Ovary (tissue), 9 donors: ENCODE data around the gene LRMDA. TPM values are rescaled to one million over a fixed set of nuclear protein-coding genes. Genes with fewer than 3 reads are reported as not detected.

Experiments used
- DNase-seq, 5 donors: peaks; one replicate each; pipeline ENCODE4 v3.0.0-alpha.2; 2019 to 2020
- H3K27ac ChIP-seq, 2 donors: fragments of 200-600 bp; one replicate each; pipeline versions ENCODE4 v1.5.1 to v1.8.0; 2019 to 2022
- H3K27me3 ChIP-seq: fragments of 200-600 bp; one replicate; pipeline ENCODE4 v1.8.0; 2022
- H3K36me3 ChIP-seq: fragments of 200-600 bp; sonication (generic); one replicate; pipeline ENCODE4 v1.5.1; 2019
- H3K4me1 ChIP-seq: one replicate; pipeline ENCODE4 v1.8.1; 2013; ENCODE audit warnings: mild to moderate bottlenecking, moderate library complexity; ENCODE audit not compliant: insufficient read depth
- H3K4me3 ChIP-seq: fragments of 200-600 bp; sonication (generic); one replicate; pipeline ENCODE4 v1.5.1; 2017
- H3K9me3 ChIP-seq, 2 donors: fragments of 200-600 bp in 1 of 2; sonication (generic) in 1 of 2; one replicate each; pipeline versions ENCODE4 v1.5.1 to v1.8.1; 2013 to 2019; ENCODE audit warnings: mild to moderate bottlenecking in 1 of 2, moderate library complexity in 1 of 2
- EP300 ChIP-seq: sonication (generic); formaldehyde crosslinking; IDR thresholded peaks from one replicate; pipeline ENCODE4 v1.6.1; 2017; ENCODE audit warnings: antibody characterized with exemption
- POLR2A ChIP-seq: fragments of 450-650 bp; IDR thresholded peaks from one replicate; pipeline ENCODE4 v1.6.1; 2017; ENCODE audit warnings: antibody characterized with exemption, mild to moderate bottlenecking, moderate library complexity
- WGBS, 3 donors: extraction: QIAGEN DNeasy Blood & Tissue Kit in 1 of 3; methylation state at CpG; one replicate each; pipeline versions ENCODE4 v1.1.5 to v1.1.7; 2013 to 2017; 5-methylcytosine and 5-hydroxymethylcytosine counted together
- intact Hi-C, 4 donors: fragments of 100-400 bp; cut with DNase I; formaldehyde crosslinking; loops; one replicate each; pipeline versions ENCODE4 v1.11.0 to v1.15.1; 2022 to 2023
- polyA plus RNA-seq, 2 donors: library from polyadenylated mRNA; stranded (reverse); fragments of 200-250 nt in 1 of 2; fragments of 350-450 nt in 1 of 2; fragmentation: Illumina TruSeq in 1 of 2; extraction: RNeasy Lipid Tissue Mini Kit (QIAGEN cat#74804) in 1 of 2; gene quantifications; one replicate each; pipeline ENCODE4 v1.2.3, GENCODE V29; 2013 to 2014
- total RNA-seq, 7 donors: library from RNA; depleted of rRNA in 2 of 7; stranded (reverse); fragments of >200 nt in 2 of 7; fragmentation: NEBNext Ultra II Directional in 3 of 7; extraction: Animal tissue kit (Norgen Biotek cat#: 25700) in 3 of 7; gene quantifications; one replicate each; pipeline versions ENCODE4 v1.1.0 to v1.2.4, GENCODE V29; 2016 to 2023
- TF ChIP-seq, protein P1 (sequence below), 3 donors: fragments of 450-650 bp in 2 of 3; fragments of 200-600 bp in 1 of 3; IDR thresholded peaks; one replicate each; pipeline versions ENCODE4 v1.5.1 to v1.8.0; 2016 to 2022; ENCODE audit warnings: antibody characterized with exemption in 3 of 3, mild to moderate bottlenecking in 1 of 3
- donor health status: DM: no; HTN: no; CAD: no; lungs with moderate emphysema.
- donor health status: DM: no; HTN: no; CAD: no.
- donor health status: Bipolar disorder and iron deficiency.
- donor health status: DM: yes; HTN: yes; CAD: no.
- donor health status: DM: no; HTN: no; CAD: no.
- donor health status: DM: yes; HTN: yes; CAD: no.

Gene LRMDA
- total and polyA plus RNA-seq, 9 donors, result 14.8 to 30.7 (median 22.9) TPM

DNA sequence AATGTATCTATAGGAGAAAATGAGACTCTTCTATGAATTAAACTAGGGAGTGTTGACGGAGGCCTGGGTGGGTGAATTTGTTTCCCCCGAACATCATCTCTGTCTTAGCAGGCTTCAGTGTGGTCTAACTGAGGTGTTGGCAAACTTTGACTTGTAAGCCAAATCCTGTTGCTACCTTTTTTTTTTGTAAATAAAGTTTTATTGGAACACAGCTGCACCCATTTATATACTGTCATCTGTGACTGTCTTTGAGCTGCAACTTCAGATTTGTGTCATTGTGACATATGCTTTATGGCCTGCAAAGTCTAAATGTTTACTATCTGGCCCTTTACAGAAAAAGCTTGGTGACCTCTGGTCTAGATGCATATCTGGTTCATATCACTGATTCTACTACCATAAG lies 455.9 kb downstream of the LRMDA start:
- Histone ChIP-seq H3K27me3 (no peaks in the 10 kb centered on the region), H3K4me1 (peaks cover 2% of the 10 kb centered on the region), H3K4me3 (no peak overlapping the region), H3K27ac (no peak overlapping the region), H3K36me3 (no peaks in the 10 kb centered on the region), H3K9me3 (no peaks in the 10 kb centered on the region)
- no peak for DNase-seq
- intact Hi-C loops, result no loop called here
- no peak for TF ChIP-seq EP300
- TF ChIP-seq, protein P1, sequence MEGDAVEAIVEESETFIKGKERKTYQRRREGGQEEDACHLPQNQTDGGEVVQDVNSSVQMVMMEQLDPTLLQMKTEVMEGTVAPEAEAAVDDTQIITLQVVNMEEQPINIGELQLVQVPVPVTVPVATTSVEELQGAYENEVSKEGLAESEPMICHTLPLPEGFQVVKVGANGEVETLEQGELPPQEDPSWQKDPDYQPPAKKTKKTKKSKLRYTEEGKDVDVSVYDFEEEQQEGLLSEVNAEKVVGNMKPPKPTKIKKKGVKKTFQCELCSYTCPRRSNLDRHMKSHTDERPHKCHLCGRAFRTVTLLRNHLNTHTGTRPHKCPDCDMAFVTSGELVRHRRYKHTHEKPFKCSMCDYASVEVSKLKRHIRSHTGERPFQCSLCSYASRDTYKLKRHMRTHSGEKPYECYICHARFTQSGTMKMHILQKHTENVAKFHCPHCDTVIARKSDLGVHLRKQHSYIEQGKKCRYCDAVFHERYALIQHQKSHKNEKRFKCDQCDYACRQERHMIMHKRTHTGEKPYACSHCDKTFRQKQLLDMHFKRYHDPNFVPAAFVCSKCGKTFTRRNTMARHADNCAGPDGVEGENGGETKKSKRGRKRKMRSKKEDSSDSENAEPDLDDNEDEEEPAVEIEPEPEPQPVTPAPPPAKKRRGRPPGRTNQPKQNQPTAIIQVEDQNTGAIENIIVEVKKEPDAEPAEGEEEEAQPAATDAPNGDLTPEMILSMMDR (IDR thresholded peaks at IDR 0.05), result no peak
- TF ChIP-seq POLR2A, result no peak
- 96 to 99% (median 98%) methylated on average over 2 of the region's 2 CpGs for WGBS, 3 donors

DNA sequence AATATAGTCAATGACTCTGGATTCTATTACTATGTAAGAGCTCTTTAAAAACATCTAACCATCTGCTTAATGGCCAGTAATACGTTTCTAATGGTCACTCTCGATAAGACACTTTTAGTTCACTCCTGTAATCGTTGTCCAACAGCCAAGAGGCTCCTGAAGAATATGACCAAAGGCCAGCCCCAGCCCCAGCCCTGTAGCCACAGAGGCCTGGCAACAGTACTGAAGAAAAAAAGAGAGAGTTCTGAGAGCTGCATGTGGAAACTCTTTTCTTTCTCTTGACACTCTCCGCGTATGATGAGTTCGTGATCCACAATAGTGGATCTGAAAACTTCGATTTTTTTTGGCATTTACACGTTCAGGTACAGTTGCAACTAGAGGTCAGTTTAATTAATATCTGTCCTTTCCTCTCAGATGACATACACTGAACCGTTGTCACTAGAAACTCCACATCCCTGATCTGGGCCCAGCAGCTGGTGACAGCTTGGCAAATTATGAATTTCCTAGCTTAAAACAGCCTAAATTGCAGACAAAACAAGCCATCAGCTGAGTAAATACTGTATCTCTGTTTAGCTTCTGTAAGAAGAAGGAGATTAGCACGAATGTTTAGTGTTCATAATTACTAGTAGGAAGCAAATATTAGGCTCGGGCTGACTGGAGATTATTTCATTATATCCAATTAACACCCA lies 456.7 kb downstream of the LRMDA start:
- Histone ChIP-seq H3K27me3 (no peaks in the 10 kb centered on the region), H3K4me3 (no peak overlapping the region), H3K9me3 (no peaks in the 10 kb centered on the region), H3K36me3 (no peaks in the 10 kb centered on the region), H3K27ac (no peak overlapping the region), H3K4me1 (peaks cover 2% of the 10 kb centered on the region)
- DNase-seq, result no peak
- WGBS, 3 donors, result 12 to 49% (median 31%) methylated on average over 11 of the region's 11 CpGs
- intact Hi-C loops, result no loop called here
- TF ChIP-seq, protein P1 (IDR thresholded peaks at IDR 0.05), result no peak
- TF ChIP-seq POLR2A (no peak), EP300 (no peak)

DNA sequence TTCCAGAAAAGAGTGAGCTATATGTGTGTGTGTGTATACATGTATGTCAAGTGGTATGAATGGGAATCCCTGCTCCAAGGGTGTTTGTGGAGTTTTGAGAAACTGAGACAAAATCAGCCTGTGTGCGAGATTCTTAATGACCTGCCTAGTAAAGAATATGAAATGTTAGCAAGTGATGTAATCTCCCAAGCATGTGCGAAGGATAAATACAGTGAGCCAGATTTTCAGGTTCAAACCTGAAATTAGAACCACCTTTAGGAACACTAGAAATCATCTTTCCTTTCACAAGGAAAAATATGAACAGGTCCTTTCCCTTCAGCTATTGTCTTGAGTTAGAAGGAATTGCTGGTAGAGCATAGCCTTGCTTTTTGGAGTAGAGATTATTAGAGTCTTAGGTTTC lies 457.6 kb downstream of the LRMDA start:
- 95 to 97% (median 96%) methylated on average over 2 of the region's 2 CpGs for WGBS, 3 donors
- intact Hi-C loops, result no loop called here
- Histone ChIP-seq H3K27me3 (no peaks in the 10 kb centered on the region), H3K4me1 (peaks cover 2% of the 10 kb centered on the region), H3K9me3 (no peaks in the 10 kb centered on the region), H3K36me3 (no peaks in the 10 kb centered on the region), H3K4me3 (no peak overlapping the region), H3K27ac (no peak overlapping the region)
- TF ChIP-seq POLR2A (no peak), EP300 (no peak)
- TF ChIP-seq, protein P1 (IDR thresholded peaks at IDR 0.05), result no peak
- no peak for DNase-seq

DNA sequence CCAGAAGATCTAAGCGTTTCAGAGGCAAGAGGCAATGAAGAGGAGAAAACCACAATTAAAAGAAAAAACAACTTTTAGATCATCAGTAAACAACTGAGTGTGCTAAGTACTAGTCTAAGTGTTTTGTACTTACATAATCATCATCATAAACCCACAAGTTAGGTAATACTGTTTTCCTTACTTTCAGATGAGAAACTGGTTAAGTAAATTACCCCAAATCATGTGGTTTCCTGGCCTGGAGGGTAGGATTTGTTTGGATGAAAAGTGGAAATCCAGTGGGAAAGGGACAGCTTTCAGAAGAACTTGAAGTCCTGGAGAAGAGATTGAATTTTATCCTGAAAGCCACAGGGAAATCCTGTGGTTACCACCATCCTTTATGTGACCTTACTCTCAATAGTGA lies 463.3 kb downstream of the LRMDA start:
- 88 to 100% (median 98%) methylated on average over 1 of the region's 1 CpG for WGBS, 3 donors
- intact Hi-C loops, result no loop called here
- TF ChIP-seq, protein P1 (IDR thresholded peaks at IDR 0.05), result no peak
- TF ChIP-seq EP300, result no peak
- TF ChIP-seq POLR2A, result no peak

More for the DNA sequence above, 463.3 kb downstream of the LRMDA start:
- H3K27ac ChIP-seq, result no peak overlapping the region
- H3K9me3 ChIP-seq, result no peaks in the 10 kb centered on the region
- H3K36me3 ChIP-seq, result no peaks in the 10 kb centered on the region
- H3K4me1 ChIP-seq, result no peaks in the 10 kb centered on the region
- H3K27me3 ChIP-seq, result no peaks in the 10 kb centered on the region
- H3K4me3 ChIP-seq, result no peak overlapping the region
- no peak for DNase-seq
